Measurements from ENCODE around the gene STYXL1.

Gene STYXL1

GRCh38 chr7:75950111-75950681 lies 97.6 kb downstream of the STYXL1 start:
- DNase-seq = no peak

- DNase-seq = no peak
Observed at GRCh38 chr7:75948179-75948578, 99.6 kb downstream of the STYXL1 start.

All from activated naive CD4-positive, alpha-beta T cell treated with anti-CD3 and anti-CD28 coated beads, Interleukin-2, amount 50 U/mL, for 16 hours (primary cell).